NCI-H1417 treated with DMSO at 0.1 percent for 48 hours (cell line): ENCODE data around the gene SSRP1.
A peak's percentile ranks its signal among the peaks of the same experiment; 100 is the strongest.
"Not testable (repeated sequence)": the region's sequence is repeated elsewhere in the genome, so short reads cannot be mapped to it uniquely, and the experiment has no call there.

Source experiments
- DNase-seq: peaks from one replicate; lab custom pipeline; 2025; lab: John Stamatoyannopoulos, UW

The SSRP1 gene, protein sequence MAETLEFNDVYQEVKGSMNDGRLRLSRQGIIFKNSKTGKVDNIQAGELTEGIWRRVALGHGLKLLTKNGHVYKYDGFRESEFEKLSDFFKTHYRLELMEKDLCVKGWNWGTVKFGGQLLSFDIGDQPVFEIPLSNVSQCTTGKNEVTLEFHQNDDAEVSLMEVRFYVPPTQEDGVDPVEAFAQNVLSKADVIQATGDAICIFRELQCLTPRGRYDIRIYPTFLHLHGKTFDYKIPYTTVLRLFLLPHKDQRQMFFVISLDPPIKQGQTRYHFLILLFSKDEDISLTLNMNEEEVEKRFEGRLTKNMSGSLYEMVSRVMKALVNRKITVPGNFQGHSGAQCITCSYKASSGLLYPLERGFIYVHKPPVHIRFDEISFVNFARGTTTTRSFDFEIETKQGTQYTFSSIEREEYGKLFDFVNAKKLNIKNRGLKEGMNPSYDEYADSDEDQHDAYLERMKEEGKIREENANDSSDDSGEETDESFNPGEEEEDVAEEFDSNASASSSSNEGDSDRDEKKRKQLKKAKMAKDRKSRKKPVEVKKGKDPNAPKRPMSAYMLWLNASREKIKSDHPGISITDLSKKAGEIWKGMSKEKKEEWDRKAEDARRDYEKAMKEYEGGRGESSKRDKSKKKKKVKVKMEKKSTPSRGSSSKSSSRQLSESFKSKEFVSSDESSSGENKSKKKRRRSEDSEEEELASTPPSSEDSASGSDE

GRCh38 chr11:57335343-57336110, at the start of gene SSRP1:
SSRP1 (minus strand) TSS chr11:57335892; CDS start chr11:57335121, 771 bp downstream.
- DNase-seq = peak; percentile 69

DNA sequence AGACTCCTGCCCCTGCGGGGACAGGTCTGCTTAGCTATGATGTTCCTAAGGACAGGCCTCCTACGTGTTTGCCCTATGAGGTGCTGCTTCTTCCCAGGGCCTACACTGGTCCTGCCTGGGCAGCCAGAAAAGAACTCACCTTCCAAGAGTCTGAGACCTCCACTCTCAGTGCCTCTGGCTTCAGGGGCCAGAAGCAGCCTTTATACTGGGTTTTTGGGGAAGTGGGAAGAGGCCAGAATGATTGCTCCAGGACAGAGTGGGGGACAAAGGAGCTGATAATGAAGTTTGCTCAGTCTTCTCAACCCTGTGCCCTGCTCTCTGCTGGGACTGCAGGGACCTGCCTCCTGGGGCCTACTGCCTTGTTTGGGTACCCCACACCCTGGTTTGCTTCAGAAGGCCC, 45.3 kb upstream of the SSRP1 start, which contains the start of gene PRG3:
TSS of gene PRG3 (minus strand) at position 176 of the 400 bp plus-strand sequence. CDS start 442 bp downstream, outside the sequence.
- no peak for DNase-seq

DNA sequence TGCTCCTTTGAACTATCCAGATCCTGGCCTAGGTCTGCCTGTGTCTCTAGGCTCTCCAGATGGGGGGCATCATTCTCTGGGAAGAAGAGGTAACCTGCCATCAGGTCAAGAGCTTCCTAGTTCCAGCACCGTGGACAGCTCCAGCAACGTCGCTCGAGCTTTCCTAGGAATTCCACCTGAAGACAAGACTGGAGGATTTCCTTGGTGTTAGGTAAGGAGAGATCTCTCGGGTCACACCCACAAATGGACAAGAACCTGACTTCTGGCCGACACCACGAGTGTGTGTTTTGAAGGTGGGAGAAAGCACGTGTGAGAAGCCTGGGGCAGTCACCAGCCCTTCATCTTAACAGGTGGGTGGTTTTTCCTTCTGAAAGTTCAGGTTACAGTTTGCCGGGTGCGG, 44.0 kb upstream of the SSRP1 start:
- no peak for DNase-seq

DNA sequence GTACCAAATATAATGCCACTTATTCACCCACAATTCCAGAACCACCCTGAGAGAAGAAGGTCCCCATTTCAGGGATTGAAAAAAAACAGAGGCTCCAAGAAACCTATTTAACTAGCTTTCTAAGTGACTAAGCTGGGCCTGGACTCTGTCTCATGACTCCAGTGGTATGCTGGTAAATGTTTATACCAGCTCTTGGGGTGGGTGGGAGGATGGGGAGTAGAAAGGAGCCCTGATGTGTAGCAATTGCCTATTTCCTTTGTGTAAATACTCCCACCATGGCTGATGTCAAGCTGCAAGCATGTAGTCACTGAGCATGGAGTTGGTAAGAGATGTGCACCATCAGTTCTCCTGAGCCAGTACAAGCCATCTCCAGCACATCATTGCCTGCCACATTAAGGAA, 42.5 kb upstream of the SSRP1 start:
- no peak for DNase-seq

DNA sequence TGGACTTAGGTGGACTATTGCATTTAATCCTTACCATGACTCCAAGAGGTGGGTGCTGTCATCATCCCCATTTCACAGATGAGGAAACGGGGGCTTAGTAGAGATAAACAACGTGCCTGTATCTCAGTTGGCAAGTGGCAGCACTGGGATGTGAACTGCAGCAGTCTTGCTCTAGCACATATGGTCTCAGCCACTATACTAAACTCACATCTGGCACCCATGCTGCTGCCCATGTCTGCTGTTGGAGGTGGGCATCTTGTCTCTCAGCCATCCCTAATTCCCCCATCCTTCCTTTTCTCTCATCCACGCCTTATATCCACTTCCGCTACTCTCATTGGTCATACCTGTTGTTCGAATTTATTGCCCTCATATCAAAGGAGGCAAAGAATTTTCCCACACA, 41.4 kb upstream of the SSRP1 start:
- no peak for DNase-seq

GRCh38 chr11:57376095-57377090, 40.7 kb upstream of the SSRP1 start:
- DNase-seq = no peak

DNA sequence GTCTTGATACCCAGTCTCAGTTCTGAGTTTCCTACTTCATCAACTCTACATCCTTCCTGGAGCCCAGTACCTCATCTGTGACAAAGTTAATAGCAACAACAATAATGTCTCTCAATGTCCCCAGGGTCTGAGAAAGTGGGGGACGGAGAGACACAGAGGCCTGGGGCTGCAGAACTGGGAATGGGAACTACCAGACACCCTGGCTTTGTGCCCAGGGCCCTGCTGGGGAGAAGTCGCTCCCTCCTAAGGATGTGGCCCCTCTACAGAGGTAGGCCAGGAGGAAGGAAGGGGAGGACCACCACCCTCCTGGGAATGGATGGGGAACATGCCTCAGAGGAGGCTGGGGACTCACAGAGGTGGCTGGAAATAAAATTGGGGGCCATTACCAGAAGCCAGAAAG, 39.8 kb upstream of the SSRP1 start:
- no peak for DNase-seq

DNA sequence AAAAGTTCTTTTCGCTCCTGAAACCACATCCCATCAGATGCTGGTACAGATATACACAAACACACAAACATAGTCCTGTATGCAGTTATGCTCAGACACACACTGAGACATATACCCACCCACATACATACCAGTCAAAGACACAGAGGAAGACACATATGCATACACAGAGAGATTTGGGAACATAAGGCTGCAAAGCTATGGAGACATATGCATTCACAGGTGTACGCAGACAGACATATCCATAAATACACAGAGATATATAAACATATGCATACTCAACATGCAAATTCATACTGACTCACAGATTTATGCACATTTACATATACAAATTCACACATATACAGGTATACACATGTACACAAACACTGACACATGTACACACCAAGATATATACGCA, 39.3 kb upstream of the SSRP1 start:
- DNase-seq = no peak

DNA sequence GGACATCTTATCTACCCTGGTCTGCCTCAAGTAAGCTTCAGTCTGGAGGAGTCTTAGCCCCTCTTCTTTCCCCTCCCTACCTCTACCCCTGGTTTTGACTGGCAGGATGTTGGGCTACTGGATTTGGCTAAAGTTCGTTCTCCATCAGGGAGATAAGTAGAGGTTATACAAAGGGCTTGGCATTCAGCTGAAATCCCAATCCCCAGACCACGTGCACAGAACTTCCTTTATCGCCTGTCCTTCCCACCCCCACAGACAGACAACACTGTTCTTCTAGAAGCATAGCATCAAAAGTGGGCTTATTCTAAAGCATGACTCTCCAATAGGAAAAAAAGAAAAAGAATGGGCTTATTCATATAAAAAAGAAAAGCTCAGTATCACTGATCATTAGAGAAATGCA, 37.5 kb upstream of the SSRP1 start:
- no peak for DNase-seq

GRCh38 chr11:57370941-57371340, 35.2 kb upstream of the SSRP1 start:
- no peak for DNase-seq

DNA sequence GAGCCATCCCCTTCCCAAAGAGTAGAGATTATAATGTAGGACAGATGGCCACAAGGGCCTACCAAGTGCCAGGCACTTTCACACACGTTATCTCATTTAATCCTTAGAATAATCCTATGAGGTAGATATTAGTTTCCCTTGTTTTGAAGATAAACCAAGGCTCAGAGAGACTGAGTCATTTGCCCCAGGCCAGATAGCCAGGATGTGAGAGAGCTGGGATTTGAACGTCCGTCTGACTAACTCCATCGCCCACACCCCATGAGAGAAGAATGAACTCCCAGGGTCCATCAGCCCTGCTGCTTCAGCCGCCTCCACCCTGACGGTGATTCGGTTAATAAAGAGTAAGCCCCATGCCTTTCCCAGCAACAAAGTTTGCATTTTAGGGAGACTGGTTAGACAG, 34.6 kb upstream of the SSRP1 start:
- no peak for DNase-seq

- no peak for DNase-seq
Observed at GRCh38 chr11:57368845-57369232, 33.1 kb upstream of the SSRP1 start.

DNA sequence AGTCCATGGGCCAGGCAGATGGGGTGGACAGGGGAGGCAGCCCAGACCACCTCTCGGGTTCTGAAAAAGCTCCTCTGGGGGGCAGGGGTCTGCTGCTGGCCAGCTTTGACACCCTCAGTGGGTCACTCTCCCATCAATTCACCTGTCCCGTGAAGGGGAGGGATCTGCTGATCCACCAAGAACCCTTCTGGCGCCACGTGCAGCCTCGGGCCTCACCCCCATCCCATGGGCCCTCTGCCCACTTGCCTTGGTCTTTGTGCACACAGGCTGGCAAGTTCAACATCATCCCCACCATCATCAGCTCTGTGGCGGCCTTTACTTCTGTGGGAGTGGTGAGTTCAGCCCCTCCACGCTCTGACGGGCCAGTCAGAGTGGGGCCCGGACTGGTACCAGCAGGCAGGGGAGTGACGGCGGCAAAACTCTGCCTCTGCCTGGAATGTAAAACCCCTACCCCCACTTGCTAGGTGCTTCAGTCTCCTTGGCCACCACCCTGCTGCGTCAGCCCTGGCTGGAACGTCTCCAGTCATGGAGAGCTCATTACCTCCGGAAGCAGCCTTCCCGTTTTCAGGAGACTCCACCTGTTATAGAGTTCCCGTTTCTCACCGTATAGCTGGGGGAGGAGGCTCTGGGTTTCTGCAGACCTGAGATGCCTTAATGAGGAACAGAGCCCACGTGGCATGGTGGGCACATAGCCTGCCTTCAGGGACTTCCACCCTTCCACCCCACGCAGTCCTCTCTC, 32.6 kb upstream of the SSRP1 start:
- no peak for DNase-seq

GRCh38 chr11:57364851-57365660, 29.4 kb upstream of the SSRP1 start:
- no peak for DNase-seq

- DNase-seq = no peak
Observed at GRCh38 chr11:57363131-57364080, 27.7 kb upstream of the SSRP1 start.

- no peak for DNase-seq
Observed at GRCh38 chr11:57361926-57362325, 26.2 kb upstream of the SSRP1 start.

- DNase-seq = not testable (repeated sequence)
Observed at GRCh38 chr11:57361420-57361819, 25.7 kb upstream of the SSRP1 start.

DNA sequence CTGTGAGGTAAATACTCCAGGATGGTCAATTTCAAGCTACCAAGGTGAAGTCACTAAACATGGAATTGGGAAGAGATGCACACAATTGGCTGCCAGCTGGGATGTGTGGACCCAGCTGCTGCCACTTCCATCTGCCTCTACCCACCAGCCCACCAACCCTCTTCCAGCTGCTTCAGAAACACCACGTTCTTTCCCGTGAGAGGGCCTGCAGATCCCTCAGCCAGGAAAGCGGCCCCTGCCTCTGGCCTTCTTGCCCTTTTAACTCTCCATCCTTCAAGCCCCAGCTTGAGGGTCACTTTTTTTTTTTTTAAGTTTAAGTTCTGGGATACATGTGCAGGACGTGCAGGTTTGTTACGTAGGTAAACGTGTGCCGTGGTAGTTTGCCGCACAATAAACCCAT, 25.3 kb upstream of the SSRP1 start:
- no peak for DNase-seq
